Natural killer cell (primary cell): Measurements from ENCODE around the gene OR10S1. TPM values are rescaled to one million over a fixed set of nuclear protein-coding genes. Genes with fewer than 3 reads are reported as not detected.
"Not testable (repeated sequence)": the region's sequence is repeated elsewhere in the genome, so short reads cannot be mapped to it uniquely, and the experiment has no call there.

Source experiments
- ATAC-seq, 3 donors: fragments of 150-1000 bp in 2 of 3; fragments of 200-7000 bp in 1 of 3; cut with Tn5 transposase; 1 replicate in 1 of 3; 2 replicates in 2 of 3; pipeline ENCODE4 v1.10.0; 2021; ENCODE audit warnings: mild to moderate bottlenecking in 2 of 3, moderate library complexity in 2 of 3
- DNase-seq, 2 donors: peaks; one replicate each; pipeline versions ENCODE4 v3.0.0 to v3.0.0-alpha.2; 2013 to 2021; ENCODE audit warnings: mixed read lengths in 1 of 2
- H3K27ac ChIP-seq: one replicate; pipeline ENCODE4 v1.5.1; 2013; ENCODE audit warnings: mild to moderate bottlenecking, low read length
- H3K27me3 ChIP-seq: one replicate; pipeline ENCODE4 v1.6.1; 2013; ENCODE audit warnings: low read length; ENCODE audit not compliant: control insufficient read depth, insufficient read depth
- H3K36me3 ChIP-seq: one replicate; pipeline ENCODE4 v1.6.1; 2013; ENCODE audit warnings: low read length; ENCODE audit not compliant: control insufficient read depth, insufficient read depth
- H3K4me1 ChIP-seq: one replicate; pipeline ENCODE4 v1.6.1; 2013; ENCODE audit warnings: low read length; ENCODE audit not compliant: control insufficient read depth, insufficient read depth
- H3K4me3 ChIP-seq: one replicate; pipeline ENCODE4 v1.5.1; 2013; ENCODE audit warnings: low read length
- H3K9me3 ChIP-seq: one replicate; pipeline ENCODE4 v1.6.1; 2013; ENCODE audit warnings: low read length; ENCODE audit not compliant: control insufficient read depth, insufficient read depth
- H3K27ac Mint-ChIP-seq, 2 donors: one replicate each; pipeline ENCODE4 v1.8.0; 2022; ENCODE audit warnings: mild to moderate bottlenecking in 2 of 2, mixed read lengths in 2 of 2, moderate library complexity in 1 of 2
- H3K27me3 Mint-ChIP-seq, 2 donors: one replicate each; pipeline ENCODE4 v1.8.0; 2022; ENCODE audit warnings: low read depth in 2 of 2, mixed read lengths in 2 of 2
- H3K36me3 Mint-ChIP-seq: one replicate; pipeline ENCODE4 v1.8.0; 2022; ENCODE audit warnings: mixed read lengths
- H3K4me1 Mint-ChIP-seq, 2 donors: one replicate each; pipeline ENCODE4 v1.8.0; 2022; ENCODE audit warnings: mixed read lengths in 2 of 2
- H3K4me3 Mint-ChIP-seq: one replicate; pipeline ENCODE4 v1.8.0; 2022; ENCODE audit warnings: mild to moderate bottlenecking, moderate library complexity, mixed read lengths
- H3K9me3 Mint-ChIP-seq, 2 donors: one replicate each; pipeline ENCODE4 v1.8.0; 2022; ENCODE audit warnings: mixed read lengths in 2 of 2
- WGBS: methylation state at CpG from one replicate; pipeline ENCODE4 v1.1.7; 2013; ENCODE audit warnings: missing lambda C conversion rate; ENCODE audit not compliant: insufficient coverage; 5-methylcytosine and 5-hydroxymethylcytosine counted together
- intact Hi-C: fragments of 100-400 bp; cut with micrococcal nuclease; formaldehyde crosslinking; loops from one replicate; pipeline ENCODE4 v1.14.2; 2022
- total RNA-seq, 4 donors: library from RNA; stranded (reverse); fragments of 120-200 nt in 1 of 4; gene quantifications; one replicate each; pipeline versions ENCODE4 v1.2.3 to v1.2.4, GENCODE V29; 2013 to 2022
- TF ChIP-seq, protein P1 (sequence below): fragments of 200-600 bp; IDR thresholded peaks from one replicate; pipeline ENCODE4 v1.8.0; 2022; ENCODE audit warnings: antibody characterized with exemption

Gene OR10S1, protein sequence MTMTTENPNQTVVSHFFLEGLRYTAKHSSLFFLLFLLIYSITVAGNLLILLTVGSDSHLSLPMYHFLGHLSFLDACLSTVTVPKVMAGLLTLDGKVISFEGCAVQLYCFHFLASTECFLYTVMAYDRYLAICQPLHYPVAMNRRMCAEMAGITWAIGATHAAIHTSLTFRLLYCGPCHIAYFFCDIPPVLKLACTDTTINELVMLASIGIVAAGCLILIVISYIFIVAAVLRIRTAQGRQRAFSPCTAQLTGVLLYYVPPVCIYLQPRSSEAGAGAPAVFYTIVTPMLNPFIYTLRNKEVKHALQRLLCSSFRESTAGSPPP
- total RNA-seq: not detected
- not detected for total RNA-seq (2013)

DNA sequence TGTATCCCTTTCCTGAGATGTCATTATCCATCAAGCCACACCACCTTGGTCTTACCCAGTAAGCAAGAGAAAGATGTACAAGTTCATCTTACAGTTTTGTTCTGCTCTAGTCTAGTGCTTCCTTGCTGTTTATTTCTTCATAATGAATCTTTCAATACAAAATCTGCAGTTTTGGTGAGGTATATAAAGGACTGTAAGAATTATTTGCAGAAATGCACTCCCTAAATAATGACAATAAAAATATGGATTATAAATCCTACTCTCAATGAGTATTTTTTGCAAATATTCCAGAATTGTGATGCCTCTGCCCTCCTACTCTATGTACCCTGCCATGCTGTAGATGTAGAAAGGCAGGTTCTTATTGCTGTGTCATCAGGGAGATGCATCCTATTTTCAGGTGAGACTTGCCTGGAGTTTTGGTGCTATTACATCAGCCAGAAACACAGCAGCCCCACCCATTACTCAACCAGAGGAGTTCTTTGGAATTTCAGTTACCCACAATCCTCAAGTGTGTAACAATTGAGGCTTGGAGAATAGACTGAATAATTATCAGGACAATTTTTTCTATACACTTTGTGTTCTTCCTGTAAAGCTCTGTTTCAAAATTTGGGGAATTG lies at the start of gene OR10S1:
TSS of gene OR10S1 (minus strand) at position 51 of the 617 bp plus-strand sequence. CDS start 117 bp downstream, outside the sequence.
- intact Hi-C loops: no loop called here
- ATAC-seq: no peak
- TF ChIP-seq, protein P1, sequence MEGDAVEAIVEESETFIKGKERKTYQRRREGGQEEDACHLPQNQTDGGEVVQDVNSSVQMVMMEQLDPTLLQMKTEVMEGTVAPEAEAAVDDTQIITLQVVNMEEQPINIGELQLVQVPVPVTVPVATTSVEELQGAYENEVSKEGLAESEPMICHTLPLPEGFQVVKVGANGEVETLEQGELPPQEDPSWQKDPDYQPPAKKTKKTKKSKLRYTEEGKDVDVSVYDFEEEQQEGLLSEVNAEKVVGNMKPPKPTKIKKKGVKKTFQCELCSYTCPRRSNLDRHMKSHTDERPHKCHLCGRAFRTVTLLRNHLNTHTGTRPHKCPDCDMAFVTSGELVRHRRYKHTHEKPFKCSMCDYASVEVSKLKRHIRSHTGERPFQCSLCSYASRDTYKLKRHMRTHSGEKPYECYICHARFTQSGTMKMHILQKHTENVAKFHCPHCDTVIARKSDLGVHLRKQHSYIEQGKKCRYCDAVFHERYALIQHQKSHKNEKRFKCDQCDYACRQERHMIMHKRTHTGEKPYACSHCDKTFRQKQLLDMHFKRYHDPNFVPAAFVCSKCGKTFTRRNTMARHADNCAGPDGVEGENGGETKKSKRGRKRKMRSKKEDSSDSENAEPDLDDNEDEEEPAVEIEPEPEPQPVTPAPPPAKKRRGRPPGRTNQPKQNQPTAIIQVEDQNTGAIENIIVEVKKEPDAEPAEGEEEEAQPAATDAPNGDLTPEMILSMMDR: no peak
- no peaks in the 10 kb centered on the region for H3K9me3 ChIP-seq
- H3K36me3 ChIP-seq: no peaks in the 10 kb centered on the region
- H3K27me3 Mint-ChIP-seq: peaks cover 0 to 2% of the 10 kb centered on the region in 2 donors
- no peak within 1 kb of the TSS for H3K4me3 ChIP-seq
- H3K27ac Mint-ChIP-seq: no peak within 1 kb of the TSS
- DNase-seq: no peak
- H3K4me3 Mint-ChIP-seq: no peak within 1 kb of the TSS
- no peaks in the 10 kb centered on the region for H3K4me1 ChIP-seq
- H3K4me1 Mint-ChIP-seq: no peaks in the 10 kb centered on the region
- H3K27me3 ChIP-seq: no peaks in the 10 kb centered on the region
- no peaks in the 10 kb centered on the region for H3K36me3 Mint-ChIP-seq
- peaks cover 7 to 10% of the 10 kb centered on the region in 2 donors for H3K9me3 Mint-ChIP-seq
- no peak within 1 kb of the TSS for H3K27ac ChIP-seq

DNA sequence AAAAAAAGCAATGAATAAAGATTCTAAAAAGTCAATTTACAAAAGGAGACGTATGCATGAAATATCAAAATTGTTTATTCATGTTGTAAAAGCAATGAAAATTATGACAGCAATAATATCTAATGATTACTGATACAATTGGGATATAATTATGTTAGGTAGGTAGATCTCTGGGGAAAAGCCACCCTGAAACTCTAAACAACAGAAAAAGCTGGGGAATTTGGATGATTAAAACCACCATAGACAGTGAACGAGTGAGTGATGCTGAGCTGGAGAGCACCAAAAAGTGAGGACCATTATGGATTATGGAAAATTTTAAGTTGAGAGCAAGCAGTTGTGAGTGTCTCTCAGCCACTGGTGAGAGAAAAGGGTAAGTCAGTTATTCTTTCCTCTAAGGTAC lies 48.9 kb upstream of the OR10S1 start, which contains the start of gene OR10G8:
TSS of gene OR10G8 (plus strand) at position 301 of the 400 bp plus-strand sequence. CDS start 2,825 bp downstream, outside the sequence.
- H3K4me3 ChIP-seq: no peak within 1 kb of the TSS

DNA sequence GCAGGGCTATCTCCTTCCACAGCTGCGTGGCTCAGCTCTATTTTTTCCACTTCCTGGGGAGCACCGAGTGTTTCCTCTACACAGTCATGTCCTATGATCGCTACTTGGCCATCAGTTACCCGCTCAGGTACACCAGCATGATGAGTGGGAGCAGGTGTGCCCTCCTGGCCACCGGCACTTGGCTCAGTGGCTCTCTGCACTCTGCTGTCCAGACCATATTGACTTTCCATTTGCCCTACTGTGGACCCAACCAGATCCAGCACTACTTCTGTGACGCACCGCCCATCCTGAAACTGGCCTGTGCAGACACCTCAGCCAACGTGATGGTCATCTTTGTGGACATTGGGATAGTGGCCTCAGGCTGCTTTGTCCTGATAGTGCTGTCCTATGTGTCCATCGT lies 38.3 kb upstream of the OR10S1 start:
- H3K9me3 ChIP-seq, H3K4me3 ChIP-seq, H3K36me3 ChIP-seq, ATAC-seq, H3K36me3 Mint-ChIP-seq, H3K27me3 Mint-ChIP-seq, H3K4me1 ChIP-seq, H3K27ac ChIP-seq, DNase-seq, intact Hi-C loops, H3K9me3 Mint-ChIP-seq, H3K4me1 Mint-ChIP-seq, H3K27me3 ChIP-seq, H3K4me3 Mint-ChIP-seq, H3K27ac Mint-ChIP-seq: not testable (repeated sequence)
- WGBS: 86% methylated on average over 4 of the region's 9 CpGs

More for the DNA sequence above, 48.9 kb upstream of the OR10S1 start, which contains the start of gene OR10G8:
- no peak for DNase-seq
- intact Hi-C loops: no loop called here
- Mint-ChIP-seq H3K4me1 (no peaks in the 10 kb centered on the region), H3K27me3 (no peaks in the 10 kb centered on the region), H3K4me3 (no peak within 1 kb of the TSS), H3K9me3 (no peaks in the 10 kb centered on the region), H3K27ac (no peak within 1 kb of the TSS), H3K36me3 (no peaks in the 10 kb centered on the region)
- Histone ChIP-seq H3K36me3 (no peaks in the 10 kb centered on the region), H3K27ac (no peak within 1 kb of the TSS), H3K9me3 (no peaks in the 10 kb centered on the region), H3K4me1 (no peaks in the 10 kb centered on the region), H3K27me3 (no peaks in the 10 kb centered on the region)
- TF ChIP-seq, protein P1: no peak
- 92% methylated on average over 1 of the region's 2 CpGs for WGBS
- no peak for ATAC-seq

GRCh38 chr11:124012697-124013096 lies 35.1 kb upstream of the OR10S1 start, which contains the start of gene OR10G4:
TSS of gene OR10G4 (plus strand) at chr11:124012997. CDS start at chr11:124015575, 2,578 bp downstream.
- Histone ChIP-seq H3K36me3 (no peaks in the 10 kb centered on the region), H3K4me3 (no peak within 1 kb of the TSS), H3K4me1 (no peaks in the 10 kb centered on the region), H3K9me3 (no peaks in the 10 kb centered on the region), H3K27me3 (no peaks in the 10 kb centered on the region), H3K27ac (no peak within 1 kb of the TSS)
- ATAC-seq (no peak), DNase-seq (no peak)
- Mint-ChIP-seq H3K4me1 (no peaks in the 10 kb centered on the region), H3K27me3 (peaks cover 0 to 7% of the 10 kb centered on the region in 2 donors), H3K4me3 (no peak within 1 kb of the TSS), H3K36me3 (no peaks in the 10 kb centered on the region), H3K9me3 (no peaks in the 10 kb centered on the region), H3K27ac (no peak within 1 kb of the TSS)
- TF ChIP-seq, protein P1: no peak
- WGBS: 80% methylated on average over 2 of the region's 2 CpGs
- intact Hi-C loops: no loop called here
